ENCODE results near the gene ADAM8.
"Not testable (repeated sequence)": the region's sequence is repeated elsewhere in the genome, so short reads cannot be mapped to it uniquely, and the experiment has no call there.

The ADAM8 gene

GRCh38 chr10:133276435-133277201 lies at the start of gene ADAM8:
TSS of gene ADAM8 (minus strand) at chr10:133276868. CDS start at chr10:133276817, 51 bp downstream.
- no peak for DNase-seq (ENCODE audit: low read depth)

DNA sequence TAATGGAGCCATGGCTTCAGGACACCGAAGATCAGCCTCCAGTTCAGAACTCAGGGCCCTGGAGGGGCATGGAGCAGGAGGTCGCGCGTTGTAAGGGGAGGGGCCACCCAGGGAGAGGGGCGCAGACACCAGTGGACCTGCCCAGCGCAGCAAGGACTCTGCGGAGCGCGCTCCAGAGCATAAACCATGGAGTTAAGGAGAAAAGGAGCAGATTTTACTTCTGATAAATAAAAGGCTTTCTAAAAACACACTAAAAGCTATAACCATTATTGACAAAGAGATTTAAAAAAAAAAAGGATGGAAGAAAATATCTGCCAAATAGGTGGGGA lies 49.5 kb upstream of the ADAM8 start:
- no peak for DNase-seq (ENCODE audit: low read depth)

GRCh38 chr10:133325440-133326222 lies 49.0 kb upstream of the ADAM8 start:
- DNase-seq (ENCODE audit: low read depth), result no peak

DNA sequence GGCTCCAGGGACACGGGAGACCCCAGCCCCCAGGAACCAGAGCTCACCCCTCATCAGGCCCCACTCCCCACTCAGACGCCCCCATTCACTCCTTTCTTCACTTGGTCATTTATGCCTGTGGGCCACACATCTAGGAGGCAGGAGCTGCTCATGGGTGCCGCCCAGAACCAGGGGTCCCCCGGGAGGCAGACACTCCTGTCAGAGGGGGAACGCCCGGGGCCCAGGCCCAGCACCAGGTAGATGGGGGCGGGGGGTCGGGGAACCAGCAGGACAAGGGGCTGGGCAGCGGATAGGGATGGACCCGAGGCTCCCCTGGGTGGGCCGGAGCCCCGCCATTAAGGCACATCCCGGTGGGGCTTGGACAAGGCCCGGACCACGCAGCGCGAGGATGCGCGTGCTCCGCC lies 48.2 kb upstream of the ADAM8 start:
- DNase-seq (ENCODE audit: low read depth), result no peak

DNA sequence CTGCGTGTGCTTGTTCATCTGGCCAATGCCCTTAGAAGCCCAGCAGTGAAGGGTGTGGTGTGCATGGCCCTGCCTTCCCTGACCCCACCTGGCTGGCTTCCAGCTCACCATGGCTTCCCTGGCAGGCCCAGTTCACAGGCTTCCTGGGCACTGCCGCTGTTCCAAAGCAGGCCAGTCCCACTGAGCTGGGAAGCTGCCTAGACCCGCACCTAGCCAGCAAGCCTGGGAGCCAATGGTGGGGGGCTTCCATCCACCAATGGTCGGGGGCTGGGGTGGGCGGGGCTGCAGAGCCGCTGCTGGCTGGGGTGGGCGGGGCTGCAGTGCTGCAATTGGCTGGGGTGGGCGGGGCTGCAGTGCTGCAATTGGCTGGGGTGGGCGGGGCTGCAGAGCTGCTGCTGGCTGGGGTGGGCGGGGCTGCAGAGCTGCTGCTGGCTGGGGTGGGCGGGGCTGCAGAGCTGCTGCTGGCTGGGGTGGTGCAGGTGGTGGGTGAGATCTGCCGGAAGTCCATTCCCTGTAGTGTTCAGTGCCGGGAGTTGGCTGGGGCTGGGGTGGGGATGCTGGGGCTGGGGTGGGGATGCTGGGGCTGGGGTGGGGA lies 47.6 kb upstream of the ADAM8 start:
- peak; percentile 31 for DNase-seq (ENCODE audit: low read depth)

- DNase-seq (ENCODE audit: low read depth), result not testable (repeated sequence)
Measured at GRCh38 chr10:133322064-133322709, 45.5 kb upstream of the ADAM8 start.

- not testable (repeated sequence) for DNase-seq (ENCODE audit: low read depth)
Measured at GRCh38 chr10:133320852-133321422, 44.3 kb upstream of the ADAM8 start.

- DNase-seq (ENCODE audit: low read depth), result peak; percentile 41
Measured at GRCh38 chr10:133318494-133319127, 41.9 kb upstream of the ADAM8 start.

DNA sequence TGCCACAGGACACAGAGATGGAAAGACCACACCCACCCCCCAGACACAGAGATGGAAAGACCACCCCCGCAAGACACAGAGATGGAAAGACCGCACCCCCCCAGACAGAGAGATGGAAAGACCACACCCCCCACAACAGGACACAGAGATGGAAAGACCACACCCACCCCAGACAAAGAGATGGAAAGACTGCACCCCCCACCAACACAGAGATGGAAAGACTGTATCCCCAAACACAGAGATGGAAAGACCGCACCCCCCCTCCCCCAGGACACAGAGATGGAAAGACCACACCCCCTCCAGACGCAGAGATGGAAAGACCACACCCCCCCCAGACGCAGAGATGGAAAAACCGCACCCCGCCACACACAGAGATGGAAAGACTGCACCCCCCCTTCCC lies 40.1 kb upstream of the ADAM8 start:
- DNase-seq (ENCODE audit: low read depth), result no peak

- no peak for DNase-seq (ENCODE audit: low read depth)
Measured at GRCh38 chr10:133316266-133316665, 39.6 kb upstream of the ADAM8 start.

- DNase-seq (ENCODE audit: low read depth), result no peak
Measured at GRCh38 chr10:133315847-133316246, 39.2 kb upstream of the ADAM8 start.

- no peak for DNase-seq (ENCODE audit: low read depth)
Measured at GRCh38 chr10:133314911-133315310, 38.2 kb upstream of the ADAM8 start.

GRCh38 chr10:133313192-133313591 lies 36.5 kb upstream of the ADAM8 start:
- DNase-seq (ENCODE audit: low read depth), result no peak

DNA sequence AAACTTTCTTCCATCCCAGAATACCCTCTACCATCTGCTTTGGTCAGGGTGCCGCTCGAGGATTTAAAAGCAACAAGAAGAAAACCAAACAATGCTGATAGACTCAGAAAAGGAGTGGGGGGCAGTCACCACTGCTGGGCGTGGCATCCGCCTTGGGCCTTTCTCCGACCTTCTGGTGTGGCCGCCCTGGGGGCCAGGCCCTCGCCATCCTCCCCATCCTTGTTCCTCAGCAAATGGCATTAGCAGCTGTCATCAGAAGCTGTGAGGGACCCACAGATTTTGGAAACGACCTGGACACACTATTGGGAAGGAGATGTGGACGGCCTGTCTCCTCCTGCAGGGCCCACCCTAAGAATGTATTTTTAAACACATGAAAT lies 36.1 kb upstream of the ADAM8 start:
- no peak for DNase-seq (ENCODE audit: low read depth)

DNA sequence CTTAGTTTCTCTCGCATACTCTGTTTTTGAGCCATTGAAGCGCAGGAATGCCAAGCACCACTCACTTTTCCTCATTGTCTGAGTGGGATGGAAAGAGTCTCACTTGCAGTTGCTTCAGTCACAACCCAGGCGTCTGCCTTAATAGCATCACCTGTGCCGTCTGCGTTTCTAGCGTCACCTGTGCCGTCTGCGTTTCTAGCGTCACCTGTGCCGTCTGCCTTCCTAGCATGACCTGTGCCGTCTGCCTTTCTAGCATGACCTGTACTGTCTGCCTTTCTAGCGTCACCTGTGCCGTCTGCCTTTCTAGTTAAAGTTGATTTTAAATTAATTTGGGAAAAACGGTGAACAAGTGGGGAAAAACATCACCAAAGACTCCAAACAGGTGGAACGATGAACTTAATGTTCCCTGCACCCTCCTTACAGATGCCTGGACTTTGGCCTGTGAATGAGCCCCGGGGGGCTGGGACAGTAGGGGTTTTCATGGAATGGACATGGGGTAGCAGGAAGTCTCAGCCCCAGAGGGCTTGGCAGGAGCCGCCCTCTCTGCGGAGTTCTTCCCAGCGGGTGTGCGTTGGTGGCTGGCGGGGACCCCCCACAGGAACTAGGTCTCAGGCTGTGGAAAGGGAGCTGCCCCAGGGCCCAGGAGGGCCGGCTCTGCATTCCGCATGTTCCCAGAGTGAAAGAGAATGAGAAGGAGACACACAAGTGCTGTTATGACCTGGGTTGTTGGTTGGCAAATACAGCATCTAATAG lies 35.5 kb upstream of the ADAM8 start:
- no peak for DNase-seq (ENCODE audit: low read depth)

DNA sequence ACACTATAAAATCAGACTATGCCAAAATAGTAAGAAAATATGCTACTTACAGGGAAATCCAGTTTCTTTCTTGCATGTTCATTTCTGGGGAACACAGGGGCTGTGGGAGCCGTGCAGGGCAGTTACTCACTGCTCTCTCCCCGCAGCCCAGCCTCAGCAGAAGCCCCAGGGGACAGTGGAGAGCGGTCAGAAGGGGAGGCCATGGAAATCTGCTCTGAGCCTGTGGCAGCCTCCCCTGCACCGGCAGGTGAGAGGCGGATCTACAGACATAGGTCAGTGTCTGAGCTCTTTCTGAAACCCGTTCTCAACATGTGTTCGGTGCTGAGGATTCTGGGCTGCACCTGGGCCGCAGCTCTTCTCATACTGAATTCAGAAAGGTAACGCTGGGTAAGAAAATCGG lies 34.9 kb upstream of the ADAM8 start:
- DNase-seq (ENCODE audit: low read depth), result no peak

- no peak for DNase-seq (ENCODE audit: low read depth)
Measured at GRCh38 chr10:133310789-133311188, 34.1 kb upstream of the ADAM8 start.

DNA sequence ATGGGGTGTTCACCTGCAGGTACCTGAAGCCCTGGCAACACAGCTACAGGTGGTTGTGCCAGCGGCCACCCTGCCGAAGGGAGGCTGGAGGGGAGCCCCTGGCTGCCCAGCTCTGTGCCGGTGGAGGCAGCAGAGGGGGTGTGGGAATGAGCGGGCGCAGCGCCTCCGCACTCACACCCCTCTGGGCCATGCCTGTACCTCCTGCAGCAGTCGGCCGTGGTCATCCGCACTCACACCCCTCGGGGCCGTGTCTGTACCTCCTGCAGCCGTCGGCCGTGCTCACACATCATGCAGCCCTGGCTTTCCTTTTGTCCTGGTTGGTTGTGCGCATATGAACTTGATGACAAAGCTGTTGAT lies 33.7 kb upstream of the ADAM8 start:
- DNase-seq (ENCODE audit: low read depth), result no peak

DNA sequence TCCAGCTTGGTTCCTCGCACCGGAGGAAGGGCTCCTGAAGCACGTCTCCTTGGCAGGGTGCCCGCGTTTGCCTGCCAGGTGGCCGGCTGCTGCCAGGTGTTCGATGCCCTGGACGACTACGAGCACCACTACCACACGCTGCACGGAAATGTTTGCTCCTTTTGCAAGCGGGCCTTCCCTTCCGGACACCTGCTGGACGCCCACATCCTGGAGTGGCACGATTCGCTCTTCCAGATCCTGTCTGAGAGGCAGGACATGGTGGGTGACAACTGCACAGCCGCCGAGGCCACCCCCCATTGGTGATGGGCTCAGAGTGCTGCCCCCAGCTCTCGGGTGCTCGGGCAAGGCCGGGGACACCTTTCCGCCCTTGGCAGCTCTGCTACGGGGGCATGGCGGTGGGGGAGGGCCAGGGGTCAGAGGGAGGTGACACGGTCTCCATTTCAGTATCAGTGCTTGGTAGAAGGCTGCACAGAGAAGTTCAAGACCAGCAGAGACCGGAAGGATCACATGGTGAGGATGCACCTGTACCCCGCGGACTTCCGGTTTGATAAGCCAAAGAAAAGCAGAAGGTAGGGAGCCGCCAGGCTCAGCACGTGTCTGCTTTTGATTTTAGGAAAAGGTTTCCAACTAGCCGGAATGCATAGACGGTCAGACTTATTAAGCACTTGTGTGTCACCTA lies 33.2 kb upstream of the ADAM8 start:
- DNase-seq (ENCODE audit: low read depth), result no peak

DNA sequence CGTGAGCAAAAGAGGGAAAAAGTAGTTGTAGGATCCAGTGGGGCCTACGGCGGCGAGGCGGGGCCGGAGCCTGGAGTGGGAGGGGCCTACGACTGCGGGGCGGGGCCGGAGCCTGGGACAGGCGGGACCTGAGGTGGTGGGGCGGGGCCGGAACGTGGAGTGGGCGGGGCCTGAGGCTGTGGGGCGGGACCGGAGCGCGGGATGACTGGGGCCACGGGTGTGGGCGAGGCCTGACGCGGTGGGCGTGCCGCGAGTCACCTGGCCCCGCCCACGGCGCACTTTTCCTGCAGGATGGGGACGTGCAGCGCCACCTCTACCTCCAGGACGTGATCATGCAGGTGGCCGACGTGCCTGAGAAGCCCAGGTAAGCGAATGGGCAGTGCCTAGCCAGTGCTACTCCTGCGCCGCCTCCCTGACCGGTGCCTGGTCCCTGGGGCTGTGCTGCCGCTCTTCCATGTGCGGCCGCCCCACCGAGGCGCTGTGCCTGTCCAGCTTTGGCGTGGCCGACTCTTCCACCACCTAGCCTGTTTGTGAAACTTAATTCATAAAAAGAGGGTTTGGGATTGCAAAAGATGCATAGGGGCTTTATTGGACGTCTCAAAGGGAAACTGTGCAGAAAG lies 32.5 kb upstream of the ADAM8 start:
- DNase-seq (ENCODE audit: low read depth), result peak; percentile 95
